ENCODE data around the gene ABHD11.

The ABHD11 gene

GRCh38 chr7:73702226-73702625 lies 36.4 kb downstream of the ABHD11 start:
- peak overlapping the region; percentile 2; the same call in 1 of the 2 replicates for H3K27ac ChIP-seq
- DNase-seq (ENCODE audit: low read depth, low spot score): no peak
- no peaks in the 10 kb centered on the region for H3K9me3 ChIP-seq (ENCODE audit: low read depth, low read length)
- no peak overlapping the region for H3K9ac ChIP-seq (ENCODE audit: insufficient read length)
- H3K36me3 ChIP-seq (ENCODE audit: insufficient read depth, low read length): peaks cover 35% of the 10 kb centered on the region
- H3K4me3 ChIP-seq: no peak overlapping the region
- TF ChIP-seq POLR2AphosphoS5 (IDR thresholded peaks at IDR 0.05; ENCODE audit: borderline replicate concordance, low read depth, low read length): no peak

- no peak overlapping the region for H3K27ac ChIP-seq
- no peak overlapping the region for H3K4me3 ChIP-seq
- no peak overlapping the region for H3K9ac ChIP-seq (ENCODE audit: insufficient read length)
- peaks cover 40% of the 10 kb centered on the region for H3K36me3 ChIP-seq (ENCODE audit: insufficient read depth, low read length)
- no peak for DNase-seq (ENCODE audit: low read depth, low spot score)
- no peak for TF ChIP-seq POLR2AphosphoS5 (IDR thresholded peaks at IDR 0.05; ENCODE audit: borderline replicate concordance, low read depth, low read length)
- TF ChIP-seq EZH2 (IDR thresholded peaks at IDR 0.05): no peak
- no peak for TF ChIP-seq FOXP2 (optimal IDR thresholded peaks at IDR 0.05; ENCODE audit: control extremely low read depth, extremely low read length, insufficient read depth)
- H3K9me3 ChIP-seq (ENCODE audit: low read depth, low read length): no peaks in the 10 kb centered on the region
Measured at GRCh38 chr7:73701357-73701995, 37.1 kb downstream of the ABHD11 start.

GRCh38 chr7:73700581-73701134 lies 37.9 kb downstream of the ABHD11 start:
- Histone ChIP-seq H3K9ac (ENCODE audit: insufficient read length) (no peak overlapping the region), H3K36me3 (ENCODE audit: insufficient read depth, low read length) (peaks cover 40% of the 10 kb centered on the region)
- no peak for DNase-seq (ENCODE audit: low read depth, low spot score)

GRCh38 chr7:73700069-73700423 lies 38.6 kb downstream of the ABHD11 start:
- no peak overlapping the region for H3K4me3 ChIP-seq
- TF ChIP-seq EZH2 (IDR thresholded peaks at IDR 0.05) (no peak), POLR2AphosphoS5 (IDR thresholded peaks at IDR 0.05; ENCODE audit: borderline replicate concordance, low read depth, low read length) (no peak), FOXP2 (optimal IDR thresholded peaks at IDR 0.05; ENCODE audit: control extremely low read depth, extremely low read length, insufficient read depth) (no peak)
- H3K9ac ChIP-seq (ENCODE audit: insufficient read length): no peak overlapping the region
- peaks cover 41% of the 10 kb centered on the region for H3K36me3 ChIP-seq (ENCODE audit: insufficient read depth, low read length)
- no peaks in the 10 kb centered on the region for H3K9me3 ChIP-seq (ENCODE audit: low read depth, low read length)
- no peak for DNase-seq (ENCODE audit: low read depth, low spot score)
- H3K27ac ChIP-seq: no peak overlapping the region

More at GRCh38 chr7:73700581-73701134, 37.9 kb downstream of the ABHD11 start:
- Histone ChIP-seq H3K27ac (no peak overlapping the region), H3K9me3 (ENCODE audit: low read depth, low read length) (no peaks in the 10 kb centered on the region), H3K4me3 (no peak overlapping the region)
- TF ChIP-seq POLR2AphosphoS5 (IDR thresholded peaks at IDR 0.05; ENCODE audit: borderline replicate concordance, low read depth, low read length) (no peak), FOXP2 (optimal IDR thresholded peaks at IDR 0.05; ENCODE audit: control extremely low read depth, extremely low read length, insufficient read depth) (no peak), EZH2 (IDR thresholded peaks at IDR 0.05) (no peak)

- H3K27ac ChIP-seq: no peak overlapping the region
- H3K36me3 ChIP-seq (ENCODE audit: insufficient read depth, low read length): peaks cover 45% of the 10 kb centered on the region
- DNase-seq (ENCODE audit: low read depth, low spot score): no peak
- TF ChIP-seq POLR2AphosphoS5 (IDR thresholded peaks at IDR 0.05; ENCODE audit: borderline replicate concordance, low read depth, low read length) (no peak), FOXP2 (optimal IDR thresholded peaks at IDR 0.05; ENCODE audit: control extremely low read depth, extremely low read length, insufficient read depth) (no peak), EZH2 (IDR thresholded peaks at IDR 0.05) (no peak)
- H3K4me3 ChIP-seq: no peak overlapping the region
- H3K9ac ChIP-seq (ENCODE audit: insufficient read length): no peak overlapping the region
- H3K9me3 ChIP-seq (ENCODE audit: low read depth, low read length): no peaks in the 10 kb centered on the region
Measured at GRCh38 chr7:73699370-73700068, 39.1 kb downstream of the ABHD11 start.

- TF ChIP-seq FOXP2 (optimal IDR thresholded peaks at IDR 0.05; ENCODE audit: control extremely low read depth, extremely low read length, insufficient read depth): no peak
- peak; percentile 40; the same call in 1 of the 2 replicates for TF ChIP-seq POLR2AphosphoS5 (IDR thresholded peaks at IDR 0.05; ENCODE audit: borderline replicate concordance, low read depth, low read length)
- Histone ChIP-seq H3K4me3 (no peak overlapping the region), H3K9ac (ENCODE audit: insufficient read length) (no peak overlapping the region), H3K9me3 (ENCODE audit: low read depth, low read length) (no peaks in the 10 kb centered on the region), H3K36me3 (ENCODE audit: insufficient read depth, low read length) (peaks cover 55% of the 10 kb centered on the region), H3K27ac (peak overlapping the region; percentile 36; the same call in 1 of the 2 replicates)
- no peak for DNase-seq (ENCODE audit: low read depth, low spot score)
Measured at GRCh38 chr7:73698410-73698809, 40.2 kb downstream of the ABHD11 start.

GRCh38 chr7:73696372-73696771 lies 42.2 kb downstream of the ABHD11 start:
- H3K4me3 ChIP-seq: no peak overlapping the region
- no peak overlapping the region for H3K9ac ChIP-seq (ENCODE audit: insufficient read length)
- TF ChIP-seq POLR2AphosphoS5 (IDR thresholded peaks at IDR 0.05; ENCODE audit: borderline replicate concordance, low read depth, low read length) (no peak), EZH2 (IDR thresholded peaks at IDR 0.05) (no peak), FOXP2 (optimal IDR thresholded peaks at IDR 0.05; ENCODE audit: control extremely low read depth, extremely low read length, insufficient read depth) (no peak)
- no peaks in the 10 kb centered on the region for H3K9me3 ChIP-seq (ENCODE audit: low read depth, low read length)
- peaks cover 58% of the 10 kb centered on the region; the same call in 1 of the 2 replicates for H3K36me3 ChIP-seq (ENCODE audit: insufficient read depth, low read length)
- H3K27ac ChIP-seq: no peak overlapping the region
- no peak for DNase-seq (ENCODE audit: low read depth, low spot score)

GRCh38 chr7:73690646-73691045 lies 48.0 kb downstream of the ABHD11 start:
- Histone ChIP-seq H3K4me3 (no peak overlapping the region), H3K36me3 (ENCODE audit: insufficient read depth, low read length) (peaks cover 79% of the 10 kb centered on the region), H3K9ac (ENCODE audit: insufficient read length) (no peak overlapping the region), H3K9me3 (ENCODE audit: low read depth, low read length) (no peaks in the 10 kb centered on the region), H3K27ac (no peak overlapping the region)
- TF ChIP-seq POLR2AphosphoS5 (IDR thresholded peaks at IDR 0.05; ENCODE audit: borderline replicate concordance, low read depth, low read length) (no peak), EZH2 (IDR thresholded peaks at IDR 0.05) (no peak), FOXP2 (optimal IDR thresholded peaks at IDR 0.05; ENCODE audit: control extremely low read depth, extremely low read length, insufficient read depth) (no peak)
- no peak for DNase-seq (ENCODE audit: low read depth, low spot score)
